Fibroblast of lung (primary cell): Measurements from ENCODE around the gene ZDHHC14.

Experiments
- CTCF ChIP-seq, 2 donors: IDR thresholded peaks in 1 of 2; conservative IDR thresholded peaks in 1 of 2; 1 replicate in 1 of 2; 2 replicates in 1 of 2; pipeline ENCODE4 v1.5.1; 2011 to 2012; ENCODE audit warnings: low read length in 2 of 2, control low read depth in 1 of 2, inconsistent platforms in 1 of 2, low read depth in 1 of 2, mild to moderate bottlenecking in 1 of 2
- EZH2 ChIP-seq: IDR thresholded peaks from 2 replicates; pipeline ENCODE4 v1.5.1; 2012; ENCODE audit warnings: low read length, control low read depth, mild to moderate bottlenecking; ENCODE audit errors: missing control alignments

DNA sequence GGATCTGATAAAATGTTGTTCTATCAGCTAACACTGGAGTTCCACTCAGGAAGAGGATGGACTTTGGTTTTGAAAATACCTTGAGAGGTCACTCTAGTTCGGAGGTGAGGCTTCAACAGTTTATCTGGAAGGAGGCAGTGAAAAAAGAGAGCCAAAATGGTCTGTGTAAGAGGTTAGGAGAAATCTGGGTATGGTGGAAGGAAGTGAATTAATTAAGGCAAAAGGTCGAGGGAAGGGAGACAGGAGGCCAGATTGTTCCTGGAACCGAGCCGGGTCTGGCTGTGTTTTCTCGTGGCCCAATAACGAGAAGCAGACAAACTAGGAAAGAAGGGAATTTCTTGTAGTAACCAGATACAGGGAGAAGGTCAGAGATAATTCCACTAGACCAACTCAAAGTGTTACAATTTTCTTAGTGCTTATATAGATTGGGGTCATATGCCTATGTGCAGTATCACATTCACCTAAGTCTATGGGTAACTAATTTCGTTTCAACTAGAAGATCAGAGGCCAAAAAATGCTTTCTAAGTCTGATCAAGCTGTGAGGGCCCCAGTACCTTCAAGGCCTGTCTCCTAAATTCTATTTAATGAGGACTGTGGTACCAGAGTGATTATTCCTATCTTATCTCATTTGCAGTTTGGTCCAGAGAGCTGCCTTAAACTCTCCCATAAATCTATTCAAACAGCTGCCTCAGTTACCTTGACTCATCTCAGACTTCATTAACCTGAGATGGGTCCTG is 346.1 kb downstream of the ZDHHC14 start:
- no peak for TF ChIP-seq CTCF (conservative IDR thresholded peaks at IDR 0.05 in 1 of 2, IDR thresholded peaks at IDR 0.05 in 1 of 2; ENCODE audit: low read depth in 1 of 2, low read length in 2 of 2)
- no peak for TF ChIP-seq EZH2
